H1 (cell line): Measurements from ENCODE around the gene LTB4R. TPM values are rescaled to one million over a fixed set of nuclear protein-coding genes. Genes with fewer than 3 reads are reported as not detected.
A peak's percentile ranks its signal among the peaks of the same experiment; 100 is the strongest.

Source experiments
- CTCF ChIA-PET: fragments of 300-600 bp; sonication (Branson Sonifier 250); formaldehyde crosslinking; loops from one replicate; lab custom pipeline; 2021; ENCODE audit not compliant: partially characterized antibody; lab: Charles Lee
- POLR2A ChIA-PET: fragments of 300-600 bp; sonication (Branson Sonifier 250); formaldehyde crosslinking; loops from one replicate; lab custom pipeline; 2021; ENCODE audit warnings: inconsistent platforms; ENCODE audit not compliant: partially characterized antibody; lab: Charles Lee
- DNase-seq, 2 experiments: peaks; one replicate each; pipeline versions ENCODE4 v3.0.0 to v3.0.0-alpha.2; 2010 to 2022; ENCODE audit warnings: low spot score in 2 of 2, low read depth in 1 of 2, mixed read lengths in 1 of 2
- FAIRE-seq: peaks from 2 replicates; lab custom pipeline; 2011; peaks lifted over from hg19 to GRCh38; lab: Jason Lieb, UNC
- H2AFZ ChIP-seq: 2 replicates; pipeline ENCODE4 v1.8.1; 2012; ENCODE audit warnings: low read length, inconsistent platforms
- H2AK5ac ChIP-seq: 2 replicates; pipeline ENCODE4 v1.6.1; 2013; ENCODE audit warnings: low read depth, low read length
- H2BK120ac ChIP-seq: replicated peaks from 2 replicates; pipeline ENCODE3; 2013; ENCODE audit warnings: low read depth, low read length, inconsistent platforms
- H2BK12ac ChIP-seq: 2 replicates; pipeline ENCODE4 v1.6.1; 2013; ENCODE audit warnings: low read depth, low read length
- H2BK15ac ChIP-seq: 2 replicates; pipeline ENCODE4 v1.6.1; 2013; ENCODE audit warnings: low read length
- H2BK20ac ChIP-seq: 2 replicates; pipeline ENCODE4 v1.6.1; 2013; ENCODE audit warnings: low read length
- H2BK5ac ChIP-seq: 2 replicates; pipeline ENCODE4 v1.6.1; 2013; ENCODE audit warnings: low read depth, low read length
- H3K14ac ChIP-seq: 2 replicates; pipeline ENCODE4 v1.6.1; 2013; ENCODE audit warnings: inconsistent platforms; ENCODE audit not compliant: insufficient read length
- H3K18ac ChIP-seq: 2 replicates; pipeline ENCODE4 v1.6.1; 2013; ENCODE audit warnings: low read length; ENCODE audit errors: extremely low read depth
- H3K23ac ChIP-seq: 2 replicates; pipeline ENCODE4 v1.6.1; 2013; ENCODE audit warnings: inconsistent platforms; ENCODE audit not compliant: insufficient read length
- H3K23me2 ChIP-seq: 2 replicates; pipeline ENCODE4 v1.6.1; 2013; ENCODE audit warnings: low read depth, low read length
- H3K27ac ChIP-seq: 2 replicates; pipeline ENCODE4 v1.6.1; 2011; ENCODE audit warnings: low read depth, low read length, inconsistent platforms
- H3K27me3 ChIP-seq, 4 experiments: replicated peaks in 1 of 4; 1 replicate in 1 of 4; 2 replicates in 3 of 4; pipeline versions ENCODE4 v1.6.1 to v1.8.1; 2011 to 2013; ENCODE audit warnings: low read length in 3 of 4, mild to moderate bottlenecking in 3 of 4, inconsistent platforms in 2 of 4, mixed read lengths in 2 of 4, moderate library complexity in 1 of 4; ENCODE audit not compliant: control insufficient read depth in 3 of 4, insufficient read depth in 3 of 4; ENCODE audit errors: extremely low read depth in 1 of 4
- H3K36me3 ChIP-seq, 4 experiments: 2 replicates each; pipeline versions ENCODE4 v1.6.1 to v1.8.1; 2011 to 2013; ENCODE audit warnings: mild to moderate bottlenecking in 4 of 4, low read length in 3 of 4, moderate library complexity in 2 of 4, control low read depth in 1 of 4, inconsistent platforms in 1 of 4; ENCODE audit not compliant: insufficient read depth in 4 of 4, control insufficient read depth in 2 of 4
- H3K4ac ChIP-seq: replicated peaks from 2 replicates; pipeline ENCODE3; 2013; ENCODE audit warnings: low read length, low read depth, mixed read lengths, inconsistent platforms; ENCODE audit not compliant: insufficient read length
- H3K4me1 ChIP-seq, 4 experiments: replicated peaks in 1 of 4; 1 replicate in 1 of 4; 2 replicates in 3 of 4; pipeline versions ENCODE4 v1.6.1 to v1.8.1; 2011 to 2013; ENCODE audit warnings: low read length in 3 of 4, inconsistent platforms in 2 of 4, mixed read lengths in 1 of 4; ENCODE audit not compliant: insufficient read depth in 4 of 4, control insufficient read depth in 3 of 4
- H3K4me2 ChIP-seq, 2 experiments: 2 replicates each; pipeline versions ENCODE4 v1.6.1 to v1.8.1; 2011 to 2013; ENCODE audit warnings: low read depth in 2 of 2, low read length in 2 of 2, control low read depth in 1 of 2, inconsistent platforms in 1 of 2, mild to moderate bottlenecking in 1 of 2; ENCODE audit not compliant: insufficient read depth in 1 of 2
- H3K4me3 ChIP-seq, 4 experiments: fragments of 200-600, 300-600 bp in 1 of 4; sonication (generic), shearing (Covaris generic), sonication (Bioruptor Twin) in 1 of 4; 2 replicates each; pipeline versions ENCODE4 v1.5.1 to v1.8.1; 2011 to 2016; ENCODE audit warnings: low read length in 4 of 4, low read depth in 3 of 4, control low read depth in 2 of 4, inconsistent platforms in 2 of 4, mild to moderate bottlenecking in 2 of 4, mixed read lengths in 1 of 4, moderate library complexity in 1 of 4; ENCODE audit not compliant: insufficient read depth in 2 of 4; ENCODE audit errors: extremely low read depth in 1 of 4
- H3K56ac ChIP-seq: replicated peaks from 2 replicates; pipeline ENCODE3; 2013; ENCODE audit warnings: low read depth, mild to moderate bottlenecking, mixed read lengths, low read length, inconsistent platforms; ENCODE audit not compliant: insufficient read length
- H3K79me1 ChIP-seq: 2 replicates; pipeline ENCODE4 v1.6.1; 2013; ENCODE audit warnings: low read depth, low read length, control low read depth
- H3K79me2 ChIP-seq, 2 experiments: 2 replicates each; pipeline versions ENCODE4 v1.6.1 to v1.8.1; 2012 to 2013; ENCODE audit warnings: low read length in 2 of 2, mild to moderate bottlenecking in 2 of 2, inconsistent platforms in 1 of 2; ENCODE audit not compliant: insufficient read depth in 2 of 2, control insufficient read depth in 1 of 2
- H3K9ac ChIP-seq, 4 experiments: replicated peaks in 1 of 4; 1 replicate in 1 of 4; 2 replicates in 3 of 4; pipeline versions ENCODE4 v1.6.1 to v1.8.1; 2011 to 2013; ENCODE audit warnings: low read depth in 3 of 4, low read length in 3 of 4, control low read depth in 2 of 4, mild to moderate bottlenecking in 2 of 4, moderate library complexity in 2 of 4, inconsistent platforms in 1 of 4; ENCODE audit errors: extremely low read depth in 1 of 4
- H3K9me3 ChIP-seq, 2 experiments: 2 replicates each; pipeline versions ENCODE4 v1.6.1 to v1.8.1; 2012 to 2013; ENCODE audit warnings: mild to moderate bottlenecking in 2 of 2, moderate library complexity in 2 of 2, control low read depth in 1 of 2, inconsistent platforms in 1 of 2, low read depth in 1 of 2, low read length in 1 of 2, mixed read lengths in 1 of 2; ENCODE audit not compliant: insufficient read depth in 2 of 2
- H4K20me1 ChIP-seq, 2 experiments: replicated peaks in 1 of 2; 2 replicates each; pipeline versions ENCODE3 to v1.8.1; 2011 to 2013; ENCODE audit warnings: inconsistent platforms in 2 of 2, low read length in 2 of 2, mild to moderate bottlenecking in 1 of 2; ENCODE audit not compliant: insufficient read depth in 2 of 2, control insufficient read depth in 1 of 2
- H4K5ac ChIP-seq: 2 replicates; pipeline ENCODE4 v1.6.1; 2013; ENCODE audit warnings: low read length, low read depth, mixed read lengths, inconsistent platforms; ENCODE audit not compliant: insufficient read length
- H4K8ac ChIP-seq: 2 replicates; pipeline ENCODE4 v1.8.0; 2013; ENCODE audit warnings: mild to moderate bottlenecking, moderate library complexity, low read length, inconsistent platforms; ENCODE audit not compliant: insufficient read depth; ENCODE audit errors: extremely low read depth
- H4K91ac ChIP-seq: replicated peaks from 2 replicates; pipeline ENCODE3; 2013; ENCODE audit warnings: low read length, mixed read lengths, inconsistent platforms; ENCODE audit not compliant: insufficient read length
- GTF2F1 ChIP-seq: IDR thresholded peaks from 2 replicates; pipeline ENCODE4 v1.6.1; 2012; ENCODE audit warnings: low read depth, low read length, improper control_type of control experiment, borderline replicate concordance
- HDAC6 ChIP-seq: IDR thresholded peaks from one replicate; pipeline ENCODE4 v1.7.1; 2012; ENCODE audit warnings: low read depth, mild to moderate bottlenecking, inconsistent platforms, low read length, moderate library complexity
- KDM4A ChIP-seq: IDR thresholded peaks from one replicate; pipeline ENCODE4 v1.7.1; 2012; ENCODE audit warnings: low read depth, mild to moderate bottlenecking, moderate library complexity, low read length, inconsistent platforms; ENCODE audit not compliant: severe bottlenecking
- SAP30 ChIP-seq: fragments of 300-600 bp; sonication (generic); IDR thresholded peaks from 2 replicates; pipeline ENCODE4 v1.7.1; 2012; ENCODE audit warnings: low read length, moderate library complexity, mild to moderate bottlenecking, inconsistent platforms; ENCODE audit not compliant: insufficient read depth, insufficient replicate concordance
- SIN3A ChIP-seq, 2 experiments: IDR thresholded peaks in 1 of 2; conservative IDR thresholded peaks in 1 of 2; 2 replicates each; pipeline ENCODE4 v1.6.1; 2011 to 2012; ENCODE audit warnings: low read length in 2 of 2, improper control_type of control experiment in 1 of 2, low read depth in 1 of 2, mild to moderate bottlenecking in 1 of 2
- TBP ChIP-seq: IDR thresholded peaks from 2 replicates; pipeline ENCODE4 v1.6.1; 2011; ENCODE audit warnings: low read depth, low read length, improper control_type of control experiment
- WGBS, 2 experiments: shearing (Covaris generic) in 1 of 2; methylation state at CpG; one replicate each; pipeline versions ENCODE4 v1.1.6 to v1.1.7; 2013 to 2015; ENCODE audit warnings: low lambda C conversion rate in 2 of 2, mixed read lengths in 2 of 2, inconsistent platforms in 1 of 2, low coverage in 1 of 2, missing lambda C conversion rate in 1 of 2; ENCODE audit not compliant: insufficient replicate concordance in 2 of 2, insufficient coverage in 1 of 2, insufficient read length in 1 of 2; ENCODE audit errors: extremely low coverage in 1 of 2, missing lambda C conversion rate in 1 of 2; 5-methylcytosine and 5-hydroxymethylcytosine counted together
- polyA plus RNA-seq, 7 experiments: library from polyadenylated mRNA; depleted of rRNA in 3 of 7; stranded (reverse) in 5 of 7; unstranded in 2 of 7; fragments of >200 nt in 5 of 7; fragments of 200-250 nt in 2 of 7; gene quantifications; 1 replicate in 5 of 7; 2 replicates in 1 of 7; 4 replicates in 1 of 7; pipeline versions ENCODE4 v1.2.1 to v1.2.3, GENCODE V29; 2011 to 2013; ENCODE audit warnings: missing spikeins in 2 of 7, mixed read lengths in 2 of 7
- total RNA-seq: library from RNA; stranded (reverse); fragmentation: NEBNext Ultra II Directional; extraction: Animal tissue kit (Norgen Biotek cat#: 25700); gene quantifications from 2 replicates; pipeline ENCODE4 v1.2.1, GENCODE V29; 2021
- TF ChIP-seq, protein P1 (sequence below): IDR thresholded peaks from 2 replicates; pipeline ENCODE4 v1.6.1; 2012; ENCODE audit warnings: low read length, inconsistent platforms
- TF ChIP-seq, protein P2 (sequence below): IDR thresholded peaks from 2 replicates; pipeline ENCODE4 v1.6.1; 2011; ENCODE audit warnings: low read length, improper control_type of control experiment

The LTB4R gene
- total and polyA plus RNA-seq, 2 of the 8 experiments (the other 6 are each of a cell fraction or from before 2014, with no cell fraction given): 4.1 to 6.7 TPM

GRCh38 chr14:24271834-24272263 is 39.5 kb upstream of the LTB4R start:
- no peak overlapping the region for H3K27ac ChIP-seq
- no peaks in the 10 kb centered on the region for H3K79me1 ChIP-seq
- no peak overlapping the region for H3K18ac ChIP-seq
- no peak for TF ChIP-seq TBP
- no peak for TF ChIP-seq SIN3A (conservative IDR thresholded peaks at IDR 0.05 in 1 of 2, IDR thresholded peaks at IDR 0.05 in 1 of 2; ENCODE audit: low read depth in 1 of 2, low read length in 2 of 2)
- TF ChIP-seq GTF2F1: no peak
- TF ChIP-seq KDM4A: no peak
- TF ChIP-seq, protein P1, sequence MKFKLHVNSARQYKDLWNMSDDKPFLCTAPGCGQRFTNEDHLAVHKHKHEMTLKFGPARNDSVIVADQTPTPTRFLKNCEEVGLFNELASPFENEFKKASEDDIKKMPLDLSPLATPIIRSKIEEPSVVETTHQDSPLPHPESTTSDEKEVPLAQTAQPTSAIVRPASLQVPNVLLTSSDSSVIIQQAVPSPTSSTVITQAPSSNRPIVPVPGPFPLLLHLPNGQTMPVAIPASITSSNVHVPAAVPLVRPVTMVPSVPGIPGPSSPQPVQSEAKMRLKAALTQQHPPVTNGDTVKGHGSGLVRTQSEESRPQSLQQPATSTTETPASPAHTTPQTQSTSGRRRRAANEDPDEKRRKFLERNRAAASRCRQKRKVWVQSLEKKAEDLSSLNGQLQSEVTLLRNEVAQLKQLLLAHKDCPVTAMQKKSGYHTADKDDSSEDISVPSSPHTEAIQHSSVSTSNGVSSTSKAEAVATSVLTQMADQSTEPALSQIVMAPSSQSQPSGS: no peak
- TF ChIP-seq, protein P2, sequence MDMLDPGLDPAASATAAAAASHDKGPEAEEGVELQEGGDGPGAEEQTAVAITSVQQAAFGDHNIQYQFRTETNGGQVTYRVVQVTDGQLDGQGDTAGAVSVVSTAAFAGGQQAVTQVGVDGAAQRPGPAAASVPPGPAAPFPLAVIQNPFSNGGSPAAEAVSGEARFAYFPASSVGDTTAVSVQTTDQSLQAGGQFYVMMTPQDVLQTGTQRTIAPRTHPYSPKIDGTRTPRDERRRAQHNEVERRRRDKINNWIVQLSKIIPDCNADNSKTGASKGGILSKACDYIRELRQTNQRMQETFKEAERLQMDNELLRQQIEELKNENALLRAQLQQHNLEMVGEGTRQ: no peak
- peak; percentile 84 for TF ChIP-seq SAP30
- no peak for TF ChIP-seq HDAC6
- peak overlapping the region; percentile 61 to 89 (median 82) for H3K4me3 ChIP-seq
- no peak overlapping the region for H2AFZ ChIP-seq
- H3K4me1 ChIP-seq: peaks cover 0 to 4% (median 2%) of the 10 kb centered on the region in 4 experiments; a peak in 4 of 7 replicates
- peak overlapping the region; percentile 51; the same call in 1 of the 2 replicates for H4K8ac ChIP-seq
- H2BK12ac ChIP-seq: no peak overlapping the region
- peak overlapping the region; percentile 60 for H4K91ac ChIP-seq
- no peak overlapping the region for H3K23ac ChIP-seq
- no peaks in the 10 kb centered on the region for H3K79me2 ChIP-seq
- H2BK20ac ChIP-seq: no peak overlapping the region
- peak overlapping the region; percentile 55 to 97 for H3K4me2 ChIP-seq
- no peak overlapping the region for H3K14ac ChIP-seq
- H4K5ac ChIP-seq: no peak overlapping the region
- no peaks in the 10 kb centered on the region for H3K9me3 ChIP-seq
- H4K20me1 ChIP-seq: peaks cover 0 to 2% of the 10 kb centered on the region in 2 experiments
- no peak overlapping the region for H2BK120ac ChIP-seq
- ChIA-PET POLR2A (interaction anchor here (0.8 to 3.8 kb wide), 27 partner anchors 9 to 136 kb away, joined by 3 to 26 read pairs (median 7); partner anchors contain the start of genes CHMP4A, CIDEB, DHRS1 and EMC9), CTCF (interaction anchor here (0.7 to 8.6 kb wide), 14 partner anchors 10 to 214 kb away, joined by 3 to 94 read pairs (median 18); partner anchors contain the start of genes CIDEB, DHRS1, GMPR2 and LTB4R2)
- H2BK15ac ChIP-seq: no peak overlapping the region
- DNase-seq (no peak), FAIRE-seq (no peak)
- H3K56ac ChIP-seq: peak overlapping the region; percentile 11
- H3K23me2 ChIP-seq: peaks cover 5% of the 10 kb centered on the region
- no peaks in the 10 kb centered on the region; a peak in 2 of 8 replicates for H3K36me3 ChIP-seq
- WGBS, 2 experiments: 36% methylated on average over 3 of the region's 3 CpGs; no CpG with 5 or more reads in 1 of the 2 experiments
- H3K9ac ChIP-seq: no peak overlapping the region
- H2BK5ac ChIP-seq: no peak overlapping the region; the same call in 1 of the 2 replicates
- H3K27me3 ChIP-seq: no peaks in the 10 kb centered on the region; a peak in 1 of 7 replicates
- H2AK5ac ChIP-seq: no peak overlapping the region
- H3K4ac ChIP-seq: no peak overlapping the region
